HCT116 (cell line): Measurements from ENCODE around the gene PDLIM5. TPM values are rescaled to one million over a fixed set of nuclear protein-coding genes. Genes with fewer than 3 reads are reported as not detected.

Experiments used
- ATAC-seq: fragments of 200-7000 bp; cut with Tn5 transposase; 2 replicates; pipeline ENCODE4 v1.9.1; 2020; ENCODE audit warnings: mild to moderate bottlenecking, moderate library complexity
- BruUV-seq: library from RNA; stranded (reverse); fragments of 400-500 nt; replicated peaks from 2 replicates; lab custom pipeline; 2021; lab: Mats Ljungman, UMichigan
- CTCF ChIA-PET: fragments of 300-600 bp; sonication (Branson Sonifier 250); formaldehyde crosslinking; loops from one replicate; lab custom pipeline; 2021; ENCODE audit warnings: antibody characterized with exemption; lab: Charles Lee
- POLR2A ChIA-PET: fragments of 300-600, 350-600 bp; sonication (Branson Sonifier 250); formaldehyde crosslinking; loops from one replicate; lab custom pipeline; 2021; ENCODE audit warnings: antibody characterized with exemption; lab: Charles Lee
- RAD21 ChIA-PET, 2 experiments: fragments of 300-600 bp; sonication (Branson Sonifier 250); formaldehyde crosslinking; loops; one replicate each; lab custom pipeline; 2023; ENCODE audit warnings: low total read pairs in 2 of 2; ENCODE audit not compliant: uncharacterized antibody in 2 of 2, unreplicated experiment in 2 of 2, low non-redundant PET in 1 of 2; lab: Charles Lee
- DNase-seq: peaks from one replicate; pipeline ENCODE4 v3.0.0-alpha.2; 2010; ENCODE audit warnings: low read depth, low spot score
- H2AFZ ChIP-seq: fragments of 200-600 bp; shearing (Covaris generic), sonication (generic); 2 replicates; pipeline ENCODE4 v1.6.1; 2017; ENCODE audit warnings: low read depth, mixed run types, mixed read lengths, antibody characterized with exemption, low read length; ENCODE audit not compliant: poor library complexity, severe bottlenecking
- H3K27ac ChIP-seq: 2 replicates; pipeline ENCODE4 v1.5.1; 2012; ENCODE audit warnings: low read depth, low read length
- H3K27me3 ChIP-seq: fragments of 200-600 bp; sonication (generic); 2 replicates; pipeline ENCODE4 v1.6.1; 2016; ENCODE audit warnings: mixed run types, low read length, mixed read lengths; ENCODE audit not compliant: insufficient read depth
- H3K36me3 ChIP-seq, 2 experiments: fragments of 200-500 bp in 1 of 2; fragments of 200-600 bp in 1 of 2; sonication (Bioruptor generic) in 1 of 2; sonication (generic) in 1 of 2; 2 replicates each; pipeline versions ENCODE4 v1.5.1 to v1.6.1; 2014 to 2016; ENCODE audit warnings: low read length in 2 of 2, inconsistent platforms in 1 of 2, mixed read lengths in 1 of 2, mixed run types in 1 of 2; ENCODE audit not compliant: insufficient read depth in 2 of 2, control insufficient read depth in 1 of 2
- H3K4me1 ChIP-seq, 2 experiments: fragments of 200-600 bp in 1 of 2; sonication (generic) in 1 of 2; 2 replicates each; pipeline versions ENCODE4 v1.5.1 to v1.6.1; 2012 to 2017; ENCODE audit warnings: low read length in 2 of 2, inconsistent platforms in 1 of 2, mild to moderate bottlenecking in 1 of 2, mixed read lengths in 1 of 2, mixed run types in 1 of 2, moderate library complexity in 1 of 2; ENCODE audit not compliant: insufficient read depth in 2 of 2, control insufficient read depth in 1 of 2
- H3K4me2 ChIP-seq: fragments of 200-600 bp; sonication (generic); 2 replicates; pipeline ENCODE4 v1.6.1; 2017; ENCODE audit warnings: mixed run types, low read length, mixed read lengths
- H3K4me3 ChIP-seq, 2 experiments: fragments of 200-600 bp in 1 of 2; sonication (generic) in 1 of 2; replicated peaks in 1 of 2; 2 replicates each; pipeline ENCODE4 v1.5.1; 2011 to 2016; ENCODE audit warnings: low read length in 2 of 2, control low read depth in 1 of 2, low read depth in 1 of 2, mild to moderate bottlenecking in 1 of 2, mixed read lengths in 1 of 2, mixed run types in 1 of 2
- H3K79me2 ChIP-seq: fragments of 200-600 bp; sonication (generic); 2 replicates; pipeline ENCODE4 v1.6.1; 2017; ENCODE audit warnings: mild to moderate bottlenecking, mixed run types, low read length, moderate library complexity, mixed read lengths; ENCODE audit not compliant: insufficient read depth
- H3K9ac ChIP-seq: fragments of 200-600 bp; sonication (generic); 2 replicates; pipeline ENCODE4 v1.6.1; 2016; ENCODE audit warnings: low read length, mixed read lengths
- H3K9me2 ChIP-seq: fragments of 200-600 bp; sonication (generic), shearing (Covaris generic); 2 replicates; pipeline ENCODE4 v1.6.1; 2017; ENCODE audit warnings: mixed run types, mild to moderate bottlenecking, moderate library complexity; ENCODE audit not compliant: insufficient read depth
- H3K9me3 ChIP-seq, 2 experiments: fragments of 200-500 bp in 1 of 2; fragments of 200-600 bp in 1 of 2; sonication (Bioruptor generic) in 1 of 2; sonication (generic) in 1 of 2; 2 replicates each; pipeline ENCODE4 v1.6.1; 2014 to 2017; ENCODE audit warnings: low read length in 2 of 2, mixed read lengths in 2 of 2, inconsistent platforms in 1 of 2, low read depth in 1 of 2, mild to moderate bottlenecking in 1 of 2, mixed run types in 1 of 2, moderate library complexity in 1 of 2; ENCODE audit not compliant: control insufficient read depth in 1 of 2, insufficient read depth in 1 of 2
- H4K20me1 ChIP-seq: fragments of 200-600 bp; sonication (generic), shearing (Covaris generic); 2 replicates; pipeline ENCODE4 v1.6.1; 2017; ENCODE audit warnings: mixed run types, mild to moderate bottlenecking, moderate library complexity; ENCODE audit not compliant: insufficient read depth
- CBX3 ChIP-seq: IDR thresholded peaks from 2 replicates; pipeline ENCODE4 v1.6.1; 2012; ENCODE audit warnings: low read depth
- CEBPB ChIP-seq: IDR thresholded peaks from 2 replicates; pipeline ENCODE4 v1.6.1; 2012; ENCODE audit warnings: low read depth
- EGR1 ChIP-seq: IDR thresholded peaks from 2 replicates; pipeline ENCODE4 v1.6.1; 2012; ENCODE audit warnings: low read depth
- ELF1 ChIP-seq: IDR thresholded peaks from 2 replicates; pipeline ENCODE4 v1.6.1; 2012; ENCODE audit warnings: low read depth, borderline replicate concordance
- EZH2 ChIP-seq: fragments of 200-600 bp; sonication (generic); IDR thresholded peaks from 2 replicates; pipeline ENCODE4 v1.6.1; 2017; ENCODE audit warnings: antibody characterized with exemption, mixed run types
- EZH2phosphoT487 ChIP-seq: fragments of 200-600 bp; IDR thresholded peaks from 2 replicates; pipeline ENCODE4 v1.6.1; 2018; ENCODE audit warnings: antibody characterized with exemption, borderline replicate concordance
- FOSL1 ChIP-seq: IDR thresholded peaks from 2 replicates; pipeline ENCODE4 v1.6.1; 2012; ENCODE audit warnings: low read depth
- POLR2A ChIP-seq: IDR thresholded peaks from 2 replicates; pipeline ENCODE4 v1.7.0; 2011; ENCODE audit warnings: borderline replicate concordance; ENCODE audit not compliant: insufficient read depth, insufficient read length; ENCODE audit errors: extremely low read depth
- POLR2AphosphoS5 ChIP-seq: IDR thresholded peaks from 2 replicates; pipeline ENCODE4 v1.6.1; 2011; ENCODE audit warnings: mild to moderate bottlenecking, low read depth, low read length, moderate library complexity
- RAD21 ChIP-seq: IDR thresholded peaks from 2 replicates; pipeline ENCODE4 v1.6.1; 2012; ENCODE audit warnings: low read depth, mild to moderate bottlenecking
- SIN3A ChIP-seq: IDR thresholded peaks from 2 replicates; pipeline ENCODE4 v1.6.1; 2012; ENCODE audit warnings: low read depth
- TCF7L2 ChIP-seq: IDR thresholded peaks from 2 replicates; pipeline ENCODE4 v1.7.0; 2011; ENCODE audit warnings: borderline replicate concordance, inconsistent platforms; ENCODE audit not compliant: insufficient read depth, insufficient read length; ENCODE audit errors: extremely low read depth
- YY1 ChIP-seq: IDR thresholded peaks from 2 replicates; pipeline ENCODE4 v1.6.1; 2011; ENCODE audit warnings: low read length, low read depth, moderate library complexity, mild to moderate bottlenecking; ENCODE audit not compliant: insufficient replicate concordance; ENCODE audit errors: extremely low read depth
- intact Hi-C: fragments of 100-400 bp; cut with micrococcal nuclease; formaldehyde crosslinking; loops from 2 replicates; pipeline ENCODE4 v1.10.0; 2022
- total RNA-seq: library from RNA; stranded (reverse); gene quantifications from one replicate; pipeline ENCODE4 v1.2.1, GENCODE V29; 2021; ENCODE audit not compliant: unreplicated experiment
- TF ChIP-seq, protein P1 (sequence below): IDR thresholded peaks from 2 replicates; pipeline ENCODE4 v1.6.1; 2012
- TF ChIP-seq, protein P2 (sequence below): IDR thresholded peaks from 2 replicates; pipeline ENCODE4 v1.6.1; 2011; ENCODE audit warnings: mild to moderate bottlenecking, low read length, moderate library complexity; ENCODE audit not compliant: insufficient replicate concordance; ENCODE audit errors: extremely low read depth
- TF ChIP-seq, protein P3 (sequence below): IDR thresholded peaks from 2 replicates; pipeline ENCODE4 v1.6.1; 2012

PDLIM5 gene
- total RNA-seq, 1 experiment from 2014 or later: 130 TPM

DNA sequence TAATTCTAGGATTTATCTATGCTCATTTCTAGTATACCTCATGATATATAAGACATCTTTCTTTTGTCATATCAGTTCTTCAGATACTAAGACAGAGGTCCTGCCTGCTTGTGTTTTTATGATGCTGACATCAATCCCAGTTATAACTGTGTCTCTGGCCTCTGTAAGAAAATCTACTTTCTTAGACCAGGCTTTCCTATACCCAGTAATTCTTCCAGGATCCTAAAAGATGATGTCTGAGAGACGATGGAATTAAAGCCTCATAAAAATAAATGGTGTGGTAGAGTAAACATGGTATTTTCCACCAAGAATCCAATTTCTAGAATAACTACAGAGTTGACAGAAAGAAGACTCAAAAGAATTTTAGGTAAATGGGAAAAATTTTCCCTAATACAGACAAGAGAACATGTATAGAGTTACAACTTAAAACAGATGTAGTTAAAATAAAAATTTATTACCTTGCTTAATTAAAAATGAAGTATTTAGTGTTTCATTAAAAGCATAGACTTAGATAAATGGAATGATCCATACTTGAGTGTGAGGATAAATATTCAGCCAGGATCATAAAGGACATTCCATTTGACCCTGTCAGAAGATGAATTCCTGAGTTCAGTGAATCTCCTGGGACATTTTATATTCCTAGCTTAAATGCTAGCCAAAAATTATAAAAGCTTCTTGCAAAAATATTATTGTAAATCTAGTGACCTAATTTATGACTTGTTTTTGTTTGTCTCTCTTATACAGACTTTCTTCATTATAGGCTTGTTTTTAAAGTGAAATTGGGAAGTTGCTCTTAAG lies 137.4 kb downstream of the PDLIM5 start:
- no peaks in the 10 kb centered on the region for H4K20me1 ChIP-seq
- TF ChIP-seq POLR2A (no peak), ELF1 (no peak), YY1 (no peak), CBX3 (no peak), FOSL1 (no peak), EZH2phosphoT487 (no peak), RAD21 (no peak)
- RAD21 ChIA-PET: no interaction called here
- no peak overlapping the region for H3K9ac ChIP-seq
- H3K9me2 ChIP-seq: no peaks in the 10 kb centered on the region
- no peak overlapping the region; the same call in 1 of the 2 replicates for H3K27ac ChIP-seq
- no peaks in the 10 kb centered on the region for H3K27me3 ChIP-seq
- H3K36me3 ChIP-seq: peaks cover 0 to 20% of the 10 kb centered on the region in 2 experiments; a peak in 2 of 4 replicates
- H3K4me2 ChIP-seq: no peak overlapping the region
- H3K9me3 ChIP-seq: no peaks in the 10 kb centered on the region
- H3K79me2 ChIP-seq: no peaks in the 10 kb centered on the region
- no peak for DNase-seq
- ATAC-seq: no peak
- POLR2A ChIA-PET: no interaction called here
- peaks cover 0 to 2% of the 10 kb centered on the region in 2 experiments; a peak in 1 of 4 replicates for H3K4me1 ChIP-seq
- intact Hi-C loops: no loop called here
- no peak overlapping the region for H3K4me3 ChIP-seq
- CTCF ChIA-PET: interaction anchor here (1.0 kb wide), 1 partner anchor 182 kb away, joined by 6 read pairs; no protein-coding TSS in a partner anchor
- no peak overlapping the region for H2AFZ ChIP-seq
- no TSS peak for BruUV-seq

DNA sequence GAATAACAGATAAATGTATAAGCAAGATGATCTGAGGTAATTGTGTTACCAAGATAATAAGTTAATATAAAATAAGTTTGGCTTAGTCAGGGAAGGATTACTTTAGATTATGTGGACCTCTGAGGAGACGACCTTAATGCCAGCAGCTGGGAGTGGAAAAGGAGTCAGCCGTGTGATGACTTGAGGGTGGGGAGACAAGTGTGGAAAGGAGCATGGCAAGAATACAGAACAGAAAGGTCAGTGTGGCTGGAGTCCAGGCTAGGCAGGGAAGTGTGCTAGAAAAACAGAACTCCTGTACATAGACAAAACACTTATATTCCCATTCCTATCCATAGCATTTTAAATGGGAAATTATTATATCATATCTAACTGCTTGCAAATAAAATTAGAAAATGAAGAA lies 138.8 kb downstream of the PDLIM5 start:
- intact Hi-C loops: loop anchor here (5.0 kb wide), 1 partner anchor 798 kb away; no protein-coding TSS in a partner anchor
- TF ChIP-seq, protein P1, sequence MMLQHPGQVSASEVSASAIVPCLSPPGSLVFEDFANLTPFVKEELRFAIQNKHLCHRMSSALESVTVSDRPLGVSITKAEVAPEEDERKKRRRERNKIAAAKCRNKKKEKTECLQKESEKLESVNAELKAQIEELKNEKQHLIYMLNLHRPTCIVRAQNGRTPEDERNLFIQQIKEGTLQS: no peak
- TF ChIP-seq CBX3 (no peak), POLR2AphosphoS5 (no peak), RAD21 (no peak), EGR1 (no peak), ELF1 (no peak), TCF7L2 (no peak), EZH2phosphoT487 (no peak), FOSL1 (no peak), EZH2 (no peak), CEBPB (no peak), SIN3A (no peak)
- TF ChIP-seq, protein P2, sequence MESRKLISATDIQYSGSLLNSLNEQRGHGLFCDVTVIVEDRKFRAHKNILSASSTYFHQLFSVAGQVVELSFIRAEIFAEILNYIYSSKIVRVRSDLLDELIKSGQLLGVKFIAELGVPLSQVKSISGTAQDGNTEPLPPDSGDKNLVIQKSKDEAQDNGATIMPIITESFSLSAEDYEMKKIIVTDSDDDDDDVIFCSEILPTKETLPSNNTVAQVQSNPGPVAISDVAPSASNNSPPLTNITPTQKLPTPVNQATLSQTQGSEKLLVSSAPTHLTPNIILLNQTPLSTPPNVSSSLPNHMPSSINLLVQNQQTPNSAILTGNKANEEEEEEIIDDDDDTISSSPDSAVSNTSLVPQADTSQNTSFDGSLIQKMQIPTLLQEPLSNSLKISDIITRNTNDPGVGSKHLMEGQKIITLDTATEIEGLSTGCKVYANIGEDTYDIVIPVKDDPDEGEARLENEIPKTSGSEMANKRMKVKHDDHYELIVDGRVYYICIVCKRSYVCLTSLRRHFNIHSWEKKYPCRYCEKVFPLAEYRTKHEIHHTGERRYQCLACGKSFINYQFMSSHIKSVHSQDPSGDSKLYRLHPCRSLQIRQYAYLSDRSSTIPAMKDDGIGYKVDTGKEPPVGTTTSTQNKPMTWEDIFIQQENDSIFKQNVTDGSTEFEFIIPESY: no peak
- TF ChIP-seq, protein P3, sequence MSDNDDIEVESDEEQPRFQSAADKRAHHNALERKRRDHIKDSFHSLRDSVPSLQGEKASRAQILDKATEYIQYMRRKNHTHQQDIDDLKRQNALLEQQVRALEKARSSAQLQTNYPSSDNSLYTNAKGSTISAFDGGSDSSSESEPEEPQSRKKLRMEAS: no peak

More for the DNA sequence above, 138.8 kb downstream of the PDLIM5 start:
- no peaks in the 10 kb centered on the region for H3K9me3 ChIP-seq
- POLR2A ChIA-PET: no interaction called here
- no peaks in the 10 kb centered on the region for H3K27me3 ChIP-seq
- no peak overlapping the region for H3K4me3 ChIP-seq
- no TSS peak for BruUV-seq
- no peak overlapping the region for H3K9ac ChIP-seq
- H4K20me1 ChIP-seq: no peaks in the 10 kb centered on the region
- RAD21 ChIA-PET: no interaction called here
- no peaks in the 10 kb centered on the region for H3K79me2 ChIP-seq
- no peak overlapping the region for H3K27ac ChIP-seq
- no peak overlapping the region for H3K4me2 ChIP-seq
- CTCF ChIA-PET: no interaction called here
- H3K4me1 ChIP-seq: peaks cover 0 to 2% of the 10 kb centered on the region in 2 experiments; a peak in 2 of 4 replicates
- DNase-seq (no peak), ATAC-seq (no peak)
- H3K9me2 ChIP-seq: no peaks in the 10 kb centered on the region
- H2AFZ ChIP-seq: no peak overlapping the region
- peaks cover 0 to 13% of the 10 kb centered on the region in 2 experiments; a peak in 1 of 4 replicates for H3K36me3 ChIP-seq
